Lower lobe of right lung (tissue), 2 donors: ENCODE data around the gene FOLR3. TPM values are rescaled to one million over a fixed set of nuclear protein-coding genes. Genes with fewer than 3 reads are reported as not detected.

Experiments
- ATAC-seq, 2 donors: fragments of 200-7000 bp; cut with Tn5 transposase; one replicate each; pipeline ENCODE4 v1.9.1; 2020 to 2022; ENCODE audit warnings: mild to moderate bottlenecking in 2 of 2, moderate library complexity in 2 of 2
- DNase-seq: peaks from one replicate; pipeline ENCODE4 v3.0.0-alpha.2; 2020
- H3K27ac ChIP-seq: fragments of 200-600 bp; one replicate; pipeline ENCODE4 v1.8.0; 2022
- H3K27me3 ChIP-seq: fragments of 200-600 bp; one replicate; pipeline ENCODE4 v1.8.0; 2022; ENCODE audit warnings: low read depth
- H3K36me3 ChIP-seq: fragments of 200-600 bp; one replicate; pipeline ENCODE4 v1.8.0; 2022; ENCODE audit warnings: mild to moderate bottlenecking
- H3K4me1 ChIP-seq: fragments of 200-600 bp; one replicate; pipeline ENCODE4 v1.8.0; 2022
- H3K4me3 ChIP-seq: fragments of 200-600 bp; one replicate; pipeline ENCODE4 v1.8.0; 2022; ENCODE audit warnings: mild to moderate bottlenecking
- H3K9me3 ChIP-seq: fragments of 200-600 bp; one replicate; pipeline ENCODE4 v1.8.0; 2022
- intact Hi-C: fragments of 100-400 bp; cut with DNase I; formaldehyde crosslinking; loops from one replicate; pipeline ENCODE4 v1.11.0; 2022
- total RNA-seq: library from RNA; stranded (reverse); fragmentation: NEBNext Ultra II Directional; extraction: Animal tissue kit (Norgen Biotek cat#: 25700); gene quantifications from one replicate; pipeline ENCODE4 v1.2.1, GENCODE V29; 2021
- TF ChIP-seq, protein P1 (sequence below): fragments of 200-600 bp; IDR thresholded peaks from one replicate; pipeline ENCODE4 v1.8.0; 2022; ENCODE audit warnings: antibody characterized with exemption, mild to moderate bottlenecking
- donor health status: DM: no; HTN: yes; CAD: no; lungs with severe emphysema.

Gene FOLR3
- total RNA-seq, 1 donor from 2014 or later = 53.1 TPM

- peak overlapping the region; percentile 100 for H3K4me3 ChIP-seq
- intact Hi-C loops = no loop called here
- H3K27me3 ChIP-seq = no peaks in the 10 kb centered on the region
- DNase-seq = no peak
- TF ChIP-seq, protein P1, sequence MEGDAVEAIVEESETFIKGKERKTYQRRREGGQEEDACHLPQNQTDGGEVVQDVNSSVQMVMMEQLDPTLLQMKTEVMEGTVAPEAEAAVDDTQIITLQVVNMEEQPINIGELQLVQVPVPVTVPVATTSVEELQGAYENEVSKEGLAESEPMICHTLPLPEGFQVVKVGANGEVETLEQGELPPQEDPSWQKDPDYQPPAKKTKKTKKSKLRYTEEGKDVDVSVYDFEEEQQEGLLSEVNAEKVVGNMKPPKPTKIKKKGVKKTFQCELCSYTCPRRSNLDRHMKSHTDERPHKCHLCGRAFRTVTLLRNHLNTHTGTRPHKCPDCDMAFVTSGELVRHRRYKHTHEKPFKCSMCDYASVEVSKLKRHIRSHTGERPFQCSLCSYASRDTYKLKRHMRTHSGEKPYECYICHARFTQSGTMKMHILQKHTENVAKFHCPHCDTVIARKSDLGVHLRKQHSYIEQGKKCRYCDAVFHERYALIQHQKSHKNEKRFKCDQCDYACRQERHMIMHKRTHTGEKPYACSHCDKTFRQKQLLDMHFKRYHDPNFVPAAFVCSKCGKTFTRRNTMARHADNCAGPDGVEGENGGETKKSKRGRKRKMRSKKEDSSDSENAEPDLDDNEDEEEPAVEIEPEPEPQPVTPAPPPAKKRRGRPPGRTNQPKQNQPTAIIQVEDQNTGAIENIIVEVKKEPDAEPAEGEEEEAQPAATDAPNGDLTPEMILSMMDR = no peak
- peaks cover 36% of the 10 kb centered on the region for H3K36me3 ChIP-seq
- H3K4me1 ChIP-seq = peaks cover 39% of the 10 kb centered on the region
- no peak for ATAC-seq
- H3K27ac ChIP-seq = peak overlapping the region; percentile 99
- no peaks in the 10 kb centered on the region for H3K9me3 ChIP-seq
Measured at GRCh38 chr11:72102162-72102561, 33.4 kb upstream of the FOLR3 start.

DNA sequence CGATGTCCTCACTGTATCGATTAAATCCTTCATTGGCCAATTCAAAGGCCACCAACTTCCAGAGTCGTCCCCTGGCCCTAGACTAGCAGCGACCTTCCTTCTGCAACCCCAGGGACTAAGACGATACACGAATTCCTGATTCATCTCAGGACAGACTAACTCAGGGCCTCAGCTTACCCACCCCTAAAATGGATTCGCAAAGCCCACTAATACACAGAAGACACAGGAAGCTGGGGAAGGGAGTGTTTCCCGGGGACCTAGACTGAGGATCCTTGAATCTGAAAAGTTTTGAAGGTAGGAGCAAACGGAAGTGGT lies 32.9 kb upstream of the FOLR3 start:
- TF ChIP-seq, protein P1 = no peak
- no peaks in the 10 kb centered on the region for H3K27me3 ChIP-seq
- intact Hi-C loops = no loop called here
- H3K4me3 ChIP-seq = peak overlapping the region; percentile 100
- ATAC-seq (no peak), DNase-seq (no peak)
- peaks cover 39% of the 10 kb centered on the region for H3K4me1 ChIP-seq
- H3K27ac ChIP-seq = peak overlapping the region; percentile 99
- peaks cover 31% of the 10 kb centered on the region for H3K36me3 ChIP-seq
- no peaks in the 10 kb centered on the region for H3K9me3 ChIP-seq

DNA sequence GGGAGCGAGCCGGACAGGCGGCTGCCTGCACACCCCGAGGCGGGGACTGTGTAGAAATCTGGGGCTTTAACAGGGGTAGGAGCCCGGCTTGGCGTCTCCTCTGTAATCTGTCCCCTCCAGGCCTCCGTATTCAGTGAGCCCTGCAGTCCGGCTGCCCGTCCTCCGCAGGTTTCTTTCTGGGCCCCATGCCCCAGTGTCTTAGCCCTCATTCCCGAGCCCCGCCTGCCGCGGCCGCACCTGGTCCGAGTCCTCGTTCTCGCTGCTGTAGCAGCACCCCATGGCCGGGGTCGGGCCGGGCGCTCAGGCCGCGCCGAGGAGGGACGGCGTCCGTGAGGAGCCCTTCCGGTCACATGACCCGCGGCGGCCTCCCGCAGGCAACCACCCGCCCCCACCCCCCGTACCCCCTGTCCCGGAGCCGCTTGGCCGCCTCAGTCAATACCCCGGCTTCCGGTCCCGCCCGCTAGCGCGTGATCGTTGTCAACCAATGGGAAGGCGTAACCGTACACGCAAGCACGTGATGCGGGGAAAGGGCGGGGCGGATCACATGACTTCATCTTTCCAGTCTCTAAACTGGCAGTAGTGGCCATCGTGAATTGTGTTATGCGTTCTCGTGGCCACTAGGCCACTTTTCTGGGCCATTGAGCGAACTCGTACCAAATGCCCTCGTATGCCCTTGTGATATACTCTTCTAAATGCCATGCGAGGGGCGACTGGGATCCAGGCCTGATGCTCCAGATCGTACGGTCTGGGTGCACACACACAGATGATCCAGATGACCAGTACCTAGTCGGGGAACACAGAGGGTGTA lies 32.4 kb upstream of the FOLR3 start, which contains the start of gene LAMTOR1:
LAMTOR1 (minus strand) TSS at position 352 of the 808 bp plus-strand sequence; CDS start at position 279, 73 bp downstream.
- Histone ChIP-seq H3K9me3 (no peaks in the 10 kb centered on the region), H3K36me3 (peaks cover 30% of the 10 kb centered on the region), H3K27ac (peak within 1 kb of the TSS; percentile 99), H3K4me3 (peak within 1 kb of the TSS; percentile 100), H3K4me1 (peaks cover 39% of the 10 kb centered on the region), H3K27me3 (no peaks in the 10 kb centered on the region)
- DNase-seq = peak; percentile 100
- ATAC-seq = peak; percentile 99
- TF ChIP-seq, protein P1 = peak; percentile 43
- intact Hi-C loops = no loop called here

DNA sequence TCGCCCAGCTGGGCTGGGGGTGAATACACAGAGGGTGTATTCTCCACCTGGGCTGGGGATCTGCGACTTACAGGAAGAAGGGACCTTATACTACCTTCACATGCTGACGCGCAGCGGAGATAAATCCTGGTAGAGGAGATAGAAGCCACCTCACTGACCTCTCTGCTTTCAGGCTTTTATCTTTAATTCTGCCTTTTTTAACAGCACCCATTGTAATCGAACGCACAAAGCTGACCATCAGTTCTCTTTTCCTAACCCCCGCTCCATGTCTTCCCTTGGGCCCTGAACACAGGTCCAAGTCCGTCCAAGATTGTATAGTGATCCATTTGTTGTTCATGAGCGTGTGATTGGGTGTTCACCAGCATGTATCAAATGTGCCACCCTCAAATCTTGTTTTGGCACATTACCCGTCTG lies 31.8 kb upstream of the FOLR3 start:
- peak overlapping the region; percentile 100 for H3K4me3 ChIP-seq
- H3K36me3 ChIP-seq = peaks cover 26% of the 10 kb centered on the region
- DNase-seq (no peak), ATAC-seq (no peak)
- intact Hi-C loops = no loop called here
- H3K27ac ChIP-seq = peak overlapping the region; percentile 99
- TF ChIP-seq, protein P1 = no peak
- peaks cover 39% of the 10 kb centered on the region for H3K4me1 ChIP-seq
- no peaks in the 10 kb centered on the region for H3K27me3 ChIP-seq
- no peaks in the 10 kb centered on the region for H3K9me3 ChIP-seq

- DNase-seq (no peak), ATAC-seq (no peak)
- Histone ChIP-seq H3K4me1 (peaks cover 25% of the 10 kb centered on the region), H3K9me3 (no peaks in the 10 kb centered on the region), H3K27ac (no peak within 1 kb of the TSS), H3K27me3 (no peaks in the 10 kb centered on the region), H3K36me3 (peaks cover 25% of the 10 kb centered on the region), H3K4me3 (no peak within 1 kb of the TSS)
- intact Hi-C loops = no loop called here
- TF ChIP-seq, protein P1 = no peak
Measured at GRCh38 chr11:72105888-72106287, 29.6 kb upstream of the FOLR3 start, which contains the start of gene TOMT. Gene TOMT, plus strand, starts transcription at chr11:72105924. Its CDS starts 28 bp downstream, at chr11:72105952.
